Measurements from ENCODE around the gene FBH1.

The FBH1 gene

GRCh38 chr10:5893321-5893720 lies 3.3 kb downstream of the FBH1 start:
- no peak for TF ChIP-seq CTCF (IDR thresholded peaks at IDR 0.05; ENCODE audit: low read length, missing control alignments)
- no peak overlapping the region for H3K4me3 ChIP-seq (replicated peaks; ENCODE audit: low read depth, low read length)
- no peak for DNase-seq (ENCODE audit: low read depth)

- no peak for DNase-seq (ENCODE audit: low read depth)
- no peak overlapping the region for H3K4me3 ChIP-seq (replicated peaks; ENCODE audit: low read depth, low read length)
- no peak for TF ChIP-seq CTCF (IDR thresholded peaks at IDR 0.05; ENCODE audit: low read length, missing control alignments)
These were observed 4.4 kb downstream of the FBH1 start for GRCh38 chr10:5894403-5894802.

- no peak overlapping the region for H3K4me3 ChIP-seq (replicated peaks; ENCODE audit: low read depth, low read length)
- no peak for TF ChIP-seq CTCF (IDR thresholded peaks at IDR 0.05; ENCODE audit: low read length, missing control alignments)
- DNase-seq (ENCODE audit: low read depth): no peak
These were observed 4.8 kb downstream of the FBH1 start for GRCh38 chr10:5894873-5895272.

GRCh38 chr10:5895365-5895764 lies 5.3 kb downstream of the FBH1 start:
- DNase-seq (ENCODE audit: low read depth): no peak
- no peak for TF ChIP-seq CTCF (IDR thresholded peaks at IDR 0.05; ENCODE audit: low read length, missing control alignments)
- H3K4me3 ChIP-seq (replicated peaks; ENCODE audit: low read depth, low read length): no peak overlapping the region

- H3K4me3 ChIP-seq (replicated peaks; ENCODE audit: low read depth, low read length): no peak overlapping the region
- no peak for TF ChIP-seq CTCF (IDR thresholded peaks at IDR 0.05; ENCODE audit: low read length, missing control alignments)
- no peak for DNase-seq (ENCODE audit: low read depth)
These were observed 5.8 kb downstream of the FBH1 start for GRCh38 chr10:5895804-5896203.

GRCh38 chr10:5896208-5897052 lies 6.4 kb downstream of the FBH1 start:
- DNase-seq (ENCODE audit: low read depth): no peak
- no peak overlapping the region for H3K4me3 ChIP-seq (replicated peaks; ENCODE audit: low read depth, low read length)

More at GRCh38 chr10:5896208-5897052, 6.4 kb downstream of the FBH1 start:
- no peak for TF ChIP-seq CTCF (IDR thresholded peaks at IDR 0.05; ENCODE audit: low read length, missing control alignments)

Measured in fibroblast of pulmonary artery (primary cell).